ENCODE data around the gene OR51A7.
"Not testable (repeated sequence)": the region's sequence is repeated elsewhere in the genome, so short reads cannot be mapped to it uniquely, and the experiment has no call there.

OR51A7 gene

GRCh38 chr11:4903484-4903883 is at the start of gene OR51A7:
OR51A7 (plus strand) TSS chr11:4903783; CDS start chr11:4907370, 3,587 bp downstream.
- ChIA-PET POLR2A (no interaction called here), CTCF (no interaction called here)
- H3K9me3 ChIP-seq (ENCODE audit: control insufficient read depth, insufficient read depth, low read depth, low read length) = no peaks in the 10 kb centered on the region
- no peaks in the 10 kb centered on the region for H3K36me3 ChIP-seq (ENCODE audit: control insufficient read depth in 2 of 2, insufficient read depth in 1 of 2, low read length in 2 of 2)
- no peaks in the 10 kb centered on the region for H3K4me1 ChIP-seq (ENCODE audit: control insufficient read depth, insufficient read depth, low read length)
- no peak within 1 kb of the TSS for H3K27ac ChIP-seq (ENCODE audit: extremely low read depth, low read depth, low read length)
- TF ChIP-seq ZNF184 (tag by site-specific recombination; IDR thresholded peaks at IDR 0.05) (no peak), EGR2 (tag by site-specific recombination; IDR thresholded peaks at IDR 0.05; ENCODE audit: low read depth) (no peak), WT1 (tag by site-specific recombination; IDR thresholded peaks at IDR 0.05) (no peak), ZBTB48 (tag by site-specific recombination; IDR thresholded peaks at IDR 0.05) (no peak), ZNF133 (tag by site-specific recombination; IDR thresholded peaks at IDR 0.05) (no peak), KLF1 (tag by site-specific recombination; IDR thresholded peaks at IDR 0.05) (no peak), ZNF239 (tag by site-specific recombination; IDR thresholded peaks at IDR 0.05) (no peak), ZFP41 (tag by site-specific recombination; IDR thresholded peaks at IDR 0.05; ENCODE audit: borderline replicate concordance) (no peak), SP3 (tag by site-specific recombination; IDR thresholded peaks at IDR 0.05) (no peak), PBX3 (CRISPR knock-in tag; IDR thresholded peaks at IDR 0.05) (no peak), SALL2 (tag by site-specific recombination; IDR thresholded peaks at IDR 0.05; ENCODE audit: borderline replicate concordance) (no peak), ZBTB26 (tag by site-specific recombination; optimal IDR thresholded peaks at IDR 0.05) (no peak)
- no peak within 1 kb of the TSS for H3K4me3 ChIP-seq (ENCODE audit: low read depth, low read length)

- H3K36me3 ChIP-seq (ENCODE audit: control insufficient read depth in 2 of 2, insufficient read depth in 1 of 2, low read length in 2 of 2); H3K9me3 ChIP-seq (ENCODE audit: control insufficient read depth, insufficient read depth, low read depth, low read length); H3K27ac ChIP-seq (ENCODE audit: extremely low read depth, low read depth, low read length); POLR2A ChIA-PET; H3K4me1 ChIP-seq (ENCODE audit: control insufficient read depth, insufficient read depth, low read length); H3K4me3 ChIP-seq (ENCODE audit: low read depth, low read length): not testable (repeated sequence)
- CTCF ChIA-PET = interaction anchor here (0.6 kb wide), 1 partner anchor 1593 kb away, joined by 4 read pairs; no protein-coding TSS in a partner anchor
Observed at GRCh38 chr11:4854286-4854685, 49.3 kb upstream of the OR51A7 start.

GRCh38 chr11:4862447-4863236 is 40.9 kb upstream of the OR51A7 start:
- Histone ChIP-seq H3K27ac (ENCODE audit: extremely low read depth, low read depth, low read length) (no peak overlapping the region), H3K4me1 (ENCODE audit: control insufficient read depth, insufficient read depth, low read length) (no peaks in the 10 kb centered on the region), H3K9me3 (ENCODE audit: control insufficient read depth, insufficient read depth, low read depth, low read length) (no peaks in the 10 kb centered on the region), H3K36me3 (ENCODE audit: control insufficient read depth in 2 of 2, insufficient read depth in 1 of 2, low read length in 2 of 2) (no peaks in the 10 kb centered on the region), H3K4me3 (ENCODE audit: low read depth, low read length) (no peak overlapping the region)
- POLR2A ChIA-PET = no interaction called here
- CTCF ChIA-PET = interaction anchor here (0.6 kb wide), 1 partner anchor 151 kb away, joined by 3 read pairs; no protein-coding TSS in a partner anchor
- TF ChIP-seq ZNF146 (tag by site-specific recombination; IDR thresholded peaks at IDR 0.05) = no peak
- TF ChIP-seq ZNF37A (tag by site-specific recombination; IDR thresholded peaks at IDR 0.05) = no peak
- no peak for TF ChIP-seq ZNF785 (tag by site-specific recombination; IDR thresholded peaks at IDR 0.05)
- no peak for TF ChIP-seq ZNF239 (tag by site-specific recombination; IDR thresholded peaks at IDR 0.05)
- TF ChIP-seq ZNF16 (tag by site-specific recombination; IDR thresholded peaks at IDR 0.05; ENCODE audit: low read depth) = no peak
- TF ChIP-seq YY1 (tag by site-specific recombination; IDR thresholded peaks at IDR 0.05) = no peak
- no peak for TF ChIP-seq ZNF302 (tag by site-specific recombination; IDR thresholded peaks at IDR 0.05; ENCODE audit: low read depth)
- no peak for TF ChIP-seq ZEB2 (tag by site-specific recombination; IDR thresholded peaks at IDR 0.05)
- no peak for TF ChIP-seq HIC1 (tag by site-specific recombination; IDR thresholded peaks at IDR 0.05)
- no peak for TF ChIP-seq ZNF768 (tag by site-specific recombination; IDR thresholded peaks at IDR 0.05)
- no peak for TF ChIP-seq ZNF792 (tag by site-specific recombination; IDR thresholded peaks at IDR 0.05)
- no peak for TF ChIP-seq ZSCAN5A (tag by site-specific recombination; IDR thresholded peaks at IDR 0.05)
- no peak for TF ChIP-seq HOXD13 (CRISPR knock-in tag; IDR thresholded peaks at IDR 0.05; ENCODE audit: borderline replicate concordance)
- no peak for TF ChIP-seq ZBTB20 (tag by site-specific recombination; IDR thresholded peaks at IDR 0.05)
- TF ChIP-seq ZNF791 (tag by site-specific recombination; IDR thresholded peaks at IDR 0.05) = no peak

All from HEK293 (cell line).